ENCODE data around the gene NLRX1.
"Not testable (repeated sequence)": the region's sequence is repeated elsewhere in the genome, so short reads cannot be mapped to it uniquely, and the experiment has no call there.

The NLRX1 gene

DNA sequence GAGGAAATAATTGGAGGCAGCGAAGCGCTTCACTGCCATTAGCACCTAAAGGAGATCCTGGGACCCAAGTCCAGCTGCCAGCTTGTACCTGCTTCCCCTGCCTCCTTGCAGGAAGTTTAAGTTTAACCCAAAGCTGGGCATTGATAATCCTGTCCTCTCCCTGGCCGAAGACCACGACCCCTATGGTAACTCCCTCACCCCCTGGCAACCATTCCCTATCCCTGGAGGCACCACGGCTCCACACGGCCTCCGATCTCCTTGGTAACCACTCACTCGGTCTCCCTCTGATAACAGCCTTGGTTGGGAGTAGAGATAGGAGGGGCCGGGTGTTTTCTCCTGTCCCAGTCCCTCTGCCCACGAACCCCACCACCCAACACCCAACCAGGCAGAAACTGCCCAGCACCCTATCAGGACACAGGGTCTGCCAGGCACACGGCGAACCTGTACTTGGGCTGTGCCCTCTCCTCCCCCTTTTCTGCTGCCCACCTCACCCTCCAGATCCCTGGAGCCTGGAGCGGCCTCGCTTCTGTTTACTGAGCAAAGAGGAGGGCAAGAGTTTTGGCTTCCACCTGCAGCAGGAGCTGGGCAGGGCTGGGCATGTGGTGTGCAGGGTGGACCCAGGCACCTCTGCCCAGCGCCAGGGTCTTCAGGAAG lies 17.6 kb downstream of the NLRX1 start:
- DNase-seq, result no peak

DNA sequence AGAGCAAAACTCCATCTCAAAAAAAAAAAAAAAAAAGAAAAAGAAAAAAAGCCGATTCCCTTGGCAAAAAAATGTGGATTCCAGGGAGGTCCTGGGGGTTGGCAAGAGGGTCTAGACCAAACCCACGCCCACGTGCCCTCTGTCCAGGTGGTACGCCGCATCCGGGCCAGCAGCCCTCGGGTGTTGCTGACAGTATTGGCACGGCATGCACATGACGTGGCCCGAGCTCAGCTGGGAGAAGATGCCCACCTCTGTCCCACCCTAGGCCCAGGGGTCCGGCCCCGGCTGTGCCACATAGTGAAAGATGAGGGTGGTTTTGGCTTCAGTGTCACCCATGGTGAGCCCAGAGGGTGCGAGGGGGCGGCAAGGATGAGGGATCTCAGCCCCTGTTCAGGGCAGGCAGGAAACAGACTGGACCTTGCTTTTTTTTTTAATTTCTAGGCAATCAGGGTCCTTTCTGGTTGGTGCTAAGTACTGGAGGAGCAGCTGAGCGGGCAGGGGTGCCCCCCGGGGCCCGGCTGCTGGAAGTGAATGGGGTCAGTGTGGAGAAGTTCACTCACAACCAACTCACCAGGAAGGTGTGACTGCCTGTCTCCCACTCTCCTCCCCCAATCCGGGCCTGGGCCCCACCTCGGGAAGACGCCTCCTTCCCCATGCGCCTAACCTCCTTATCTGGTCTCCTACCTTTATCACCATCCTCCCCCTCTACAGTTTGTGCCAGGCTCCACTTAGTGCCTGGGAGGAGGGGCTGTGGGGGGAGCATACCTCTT lies 18.8 kb downstream of the NLRX1 start:
- no peak for DNase-seq

DNA sequence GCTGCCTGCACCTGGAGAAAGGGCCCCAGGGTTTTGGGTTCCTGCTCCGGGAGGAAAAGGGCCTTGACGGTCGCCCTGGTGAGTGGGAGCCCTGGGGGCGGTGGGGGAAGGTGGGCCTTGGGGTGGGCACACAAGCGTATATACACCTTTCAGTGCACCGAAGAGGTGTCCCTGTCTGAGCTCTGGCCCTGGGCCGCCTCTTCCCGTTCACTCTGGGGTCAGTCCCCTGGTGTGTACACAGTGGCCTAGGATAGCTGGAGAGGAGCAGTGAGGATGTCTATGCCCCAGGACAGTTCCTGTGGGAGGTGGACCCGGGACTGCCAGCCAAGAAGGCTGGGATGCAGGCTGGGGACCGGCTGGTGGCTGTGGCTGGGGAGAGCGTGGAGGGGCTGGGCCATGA lies 19.5 kb downstream of the NLRX1 start:
- no peak for DNase-seq

DNA sequence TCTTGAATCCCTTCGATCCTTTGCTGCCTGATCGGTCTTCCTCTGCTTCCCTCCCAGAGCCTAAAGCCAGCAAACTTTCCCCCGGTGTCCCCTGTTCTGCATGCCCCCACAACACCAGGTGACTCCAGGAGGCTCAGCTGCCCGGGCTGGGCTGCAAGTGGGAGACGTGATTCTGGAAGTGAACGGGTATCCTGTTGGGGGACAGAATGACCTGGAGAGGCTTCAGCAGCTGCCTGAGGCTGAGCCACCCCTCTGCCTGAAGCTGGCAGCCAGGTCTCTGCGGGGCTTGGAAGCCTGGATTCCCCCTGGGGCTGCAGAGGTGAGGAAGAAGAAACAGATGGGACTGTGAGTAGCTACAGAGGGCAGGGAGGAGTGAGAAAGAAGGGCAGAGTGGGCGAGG lies 20.4 kb downstream of the NLRX1 start:
- DNase-seq, result no peak

DNA sequence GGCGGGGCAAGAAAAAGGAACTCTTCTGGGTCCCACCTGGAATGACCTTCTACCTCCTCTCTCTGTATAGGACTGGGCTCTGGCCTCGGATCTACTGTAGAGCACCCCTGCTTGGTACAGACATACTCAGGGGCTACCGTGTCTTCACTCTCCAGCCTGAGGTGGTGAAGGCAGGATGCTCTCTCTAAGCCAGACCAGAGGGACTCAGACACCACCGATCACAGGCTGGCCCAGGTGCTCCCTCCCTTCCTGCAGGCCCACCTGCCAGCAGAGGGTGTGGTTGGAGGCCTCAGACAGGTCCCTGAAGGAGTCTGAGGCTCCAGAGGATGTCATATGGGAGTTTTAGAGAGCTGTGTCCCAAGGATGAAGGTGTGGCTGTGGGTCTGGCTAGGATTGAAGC lies 20.9 kb downstream of the NLRX1 start:
- no peak for DNase-seq

DNA sequence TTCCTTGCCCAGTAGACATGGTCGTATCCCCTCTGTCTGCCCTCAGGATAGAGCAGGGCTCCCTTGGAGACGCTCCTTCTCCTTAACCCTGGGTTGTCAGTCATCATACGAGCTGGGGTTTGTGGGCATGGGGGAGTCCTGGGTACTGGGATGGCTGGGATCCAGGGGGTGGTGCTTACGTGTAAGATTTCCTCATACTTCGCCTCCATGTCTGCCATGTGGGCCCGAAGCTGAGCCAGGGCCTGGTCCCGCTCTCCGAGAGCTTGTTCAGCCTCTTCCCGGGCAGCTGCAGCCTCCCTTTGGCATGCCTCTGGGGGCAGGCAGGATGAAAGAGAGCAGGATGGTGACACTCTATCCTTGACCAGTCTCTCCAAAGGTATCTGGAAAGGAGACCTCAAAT lies 22.0 kb downstream of the NLRX1 start:
- no peak for DNase-seq

DNA sequence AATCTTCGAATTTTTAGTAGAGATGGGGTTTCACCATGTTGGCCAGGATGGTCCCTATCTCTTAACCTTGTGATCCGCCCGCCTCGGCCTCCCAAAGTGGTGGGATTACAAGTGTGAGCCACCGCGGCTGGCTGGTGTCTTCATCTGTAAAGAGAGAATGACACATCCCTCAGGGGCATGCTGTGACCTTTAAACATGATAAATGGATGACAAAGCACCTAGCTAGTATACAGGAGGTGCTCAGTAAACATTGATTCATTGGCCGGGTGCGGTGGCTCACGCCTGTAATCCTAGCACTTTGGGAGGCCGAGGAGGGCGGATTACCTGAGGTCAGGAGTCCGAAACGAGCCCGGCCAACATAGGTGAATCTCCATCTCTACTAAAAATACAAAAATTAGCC lies 22.7 kb downstream of the NLRX1 start:
- DNase-seq, result peak; percentile 20

DNA sequence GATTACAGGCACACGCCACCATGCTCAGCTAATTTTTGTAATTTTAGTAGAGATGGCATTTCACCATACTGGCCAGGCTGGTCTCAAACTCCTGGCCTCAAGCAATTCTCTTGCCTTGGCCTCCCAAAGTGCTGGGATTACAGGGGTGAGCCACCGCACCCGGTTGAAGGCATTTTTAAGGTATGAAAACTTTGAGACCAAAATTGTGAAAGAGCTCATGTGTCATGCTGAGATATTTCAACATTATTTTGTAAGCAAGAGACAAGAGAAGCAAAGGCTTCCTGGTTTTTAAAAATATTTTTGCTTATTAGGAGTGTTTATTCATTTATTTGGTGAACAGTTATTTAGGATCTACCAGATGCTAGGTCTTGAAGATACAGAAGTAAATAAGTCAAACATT lies 23.6 kb downstream of the NLRX1 start:
- DNase-seq, result no peak

DNA sequence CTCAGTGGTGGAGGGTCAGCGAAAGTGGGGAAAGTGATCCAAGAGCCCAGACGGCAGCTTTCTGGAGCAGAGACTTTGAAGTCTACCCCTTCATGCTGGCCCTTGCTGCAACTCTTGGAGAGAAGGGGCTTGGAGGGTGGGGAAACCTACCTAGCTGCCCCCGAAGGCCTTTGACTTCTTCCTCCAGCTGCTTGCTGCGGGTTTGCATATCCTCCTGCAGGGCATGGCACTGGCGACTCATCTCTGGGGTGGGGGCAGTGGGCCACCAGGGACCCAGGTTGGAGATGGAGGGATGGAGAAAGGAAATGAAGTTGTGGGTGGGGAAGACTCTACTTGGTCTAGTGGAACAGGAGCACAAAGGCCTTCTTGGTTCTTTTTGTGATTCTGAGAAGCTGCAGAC lies 24.5 kb downstream of the NLRX1 start:
- DNase-seq, result no peak

DNA sequence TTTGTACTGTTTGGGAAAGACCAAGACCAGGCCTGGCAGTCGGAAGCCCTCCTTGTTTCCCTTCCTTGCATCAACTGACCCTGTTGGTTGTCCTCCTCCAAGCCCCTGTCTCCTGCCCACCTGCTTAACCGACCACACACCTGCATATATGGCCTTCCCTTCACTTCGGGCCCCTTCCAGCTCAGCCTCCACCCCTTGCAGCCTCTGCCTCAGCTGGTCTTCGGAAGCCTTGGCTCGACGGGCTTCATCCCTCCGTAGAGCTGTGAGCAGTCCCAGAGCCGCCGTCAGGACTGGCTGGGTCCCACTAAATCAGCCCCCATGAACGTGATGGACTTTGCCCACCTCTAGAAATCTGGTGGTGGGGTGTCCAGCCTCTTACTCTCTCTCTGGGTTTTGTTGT lies 25.1 kb downstream of the NLRX1 start:
- no peak for DNase-seq

DNA sequence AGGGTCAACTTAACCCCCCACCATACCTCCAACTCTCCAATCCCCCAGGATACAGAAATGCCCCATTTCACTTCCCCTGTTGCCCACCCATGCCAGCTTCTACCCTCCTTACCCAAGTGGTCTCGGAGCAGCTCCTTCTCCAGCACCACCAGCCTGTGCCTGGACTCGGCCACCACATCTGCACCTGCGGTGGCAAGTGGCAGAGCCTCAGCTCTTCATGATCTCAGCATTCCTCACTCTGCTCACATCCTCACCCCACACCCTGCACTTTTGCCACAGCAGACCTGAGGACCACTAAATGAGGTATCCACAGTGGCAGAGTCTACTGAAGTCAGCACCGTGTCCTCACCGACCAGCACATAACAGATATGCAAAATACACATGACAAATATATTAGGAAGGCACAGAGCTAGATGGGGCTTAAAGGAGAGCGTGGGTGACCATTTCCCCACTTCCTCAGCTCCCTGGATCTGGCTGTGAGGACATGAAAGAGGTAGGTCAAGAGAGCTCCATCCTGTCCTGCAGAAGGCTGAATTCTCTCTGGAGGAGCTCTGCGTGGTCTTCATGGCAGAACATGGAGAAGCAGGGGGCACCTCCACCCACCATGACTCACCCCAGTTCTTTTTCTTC lies 26.4 kb downstream of the NLRX1 start:
- DNase-seq, result no peak

DNA sequence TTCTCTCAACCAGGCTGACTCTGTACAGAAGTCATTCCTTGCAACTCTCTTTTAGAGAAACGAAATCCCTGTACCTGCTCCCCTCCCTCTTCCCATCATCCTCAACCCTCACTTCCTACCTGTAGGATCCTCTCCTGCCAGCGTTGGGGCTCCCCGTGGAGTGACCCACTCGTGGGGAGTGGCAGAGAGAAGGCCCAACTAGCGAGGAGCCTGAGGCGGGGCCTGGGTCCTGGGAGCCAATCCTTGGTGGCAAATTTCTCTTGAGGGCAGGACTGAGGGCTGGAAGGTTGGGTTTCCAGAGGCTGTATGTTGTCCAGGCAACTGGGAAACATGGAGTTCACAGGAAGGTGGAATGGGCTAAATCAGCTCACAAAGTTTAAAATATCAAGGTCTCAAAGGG lies 27.2 kb downstream of the NLRX1 start:
- DNase-seq, result peak; percentile 60

DNA sequence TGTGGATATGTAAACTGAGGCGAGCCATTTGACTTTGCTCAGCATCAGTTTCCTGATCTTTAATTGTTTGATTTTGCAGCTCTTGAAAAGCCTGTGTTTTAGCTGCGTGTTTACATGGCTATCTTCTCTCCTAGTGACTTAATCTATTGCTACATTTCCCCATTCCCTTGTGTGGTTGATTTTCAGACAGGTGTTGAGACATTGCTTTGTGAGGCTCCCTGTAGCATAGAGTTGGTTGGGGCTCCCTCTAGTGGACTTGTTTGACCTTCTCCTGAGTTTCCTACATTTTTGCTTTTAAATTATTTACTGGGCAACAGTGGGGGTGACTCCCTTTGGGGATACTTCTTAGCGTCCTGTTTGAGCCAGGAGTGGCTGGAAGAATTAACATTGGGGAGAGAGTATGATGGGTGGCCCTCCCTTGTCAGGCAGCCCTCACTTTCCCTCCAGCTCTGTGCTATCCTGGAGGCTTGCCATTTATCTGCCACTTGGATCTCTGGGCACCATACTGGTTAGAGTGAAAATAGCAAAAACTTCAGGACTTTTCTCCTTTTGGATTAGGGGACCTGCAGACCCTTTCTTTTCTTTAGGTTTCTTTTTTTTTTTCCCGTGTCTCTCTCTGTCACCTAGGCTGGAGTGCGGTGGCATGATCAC lies 28.4 kb downstream of the NLRX1 start:
- peak; percentile 93 for DNase-seq

DNA sequence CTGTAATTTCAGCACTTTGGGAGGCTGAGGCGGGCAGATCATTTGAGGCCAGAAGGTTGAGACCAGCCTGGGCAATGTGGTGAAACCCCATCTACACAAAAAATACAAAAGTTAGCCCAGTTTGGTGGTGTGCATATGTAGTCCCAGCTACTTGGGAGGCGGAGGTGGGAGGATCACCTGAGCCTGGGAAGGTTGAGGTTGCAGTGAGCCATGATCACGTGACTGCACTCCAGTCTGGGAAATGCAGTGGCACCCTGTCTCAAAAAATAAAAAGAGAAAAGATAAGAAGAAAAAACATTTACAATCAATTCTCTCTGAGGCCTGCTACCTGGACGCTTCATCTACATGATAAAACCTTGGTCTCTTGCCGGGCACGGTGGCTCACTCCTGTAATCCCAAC lies 30.4 kb downstream of the NLRX1 start:
- DNase-seq, result no peak

DNA sequence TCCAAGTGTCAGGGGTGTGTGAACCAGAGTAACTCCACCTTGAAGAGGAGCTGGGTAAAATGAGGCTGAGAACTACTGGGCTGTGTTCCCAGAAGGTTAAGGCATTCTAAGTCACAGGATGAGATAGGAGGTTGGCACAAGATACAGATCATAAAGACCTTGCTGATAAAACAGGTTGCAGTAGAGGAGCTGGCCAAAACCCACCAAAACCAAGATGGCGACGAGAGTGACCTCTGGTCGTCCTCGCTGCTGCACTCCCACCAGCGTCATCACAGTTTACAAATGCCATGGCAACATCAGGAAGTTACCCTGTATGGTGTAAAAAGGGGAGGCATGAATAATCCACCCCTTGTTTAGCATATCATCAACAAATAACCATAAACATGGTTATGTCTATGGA lies 32.7 kb downstream of the NLRX1 start:
- DNase-seq, result not testable (repeated sequence)

DNA sequence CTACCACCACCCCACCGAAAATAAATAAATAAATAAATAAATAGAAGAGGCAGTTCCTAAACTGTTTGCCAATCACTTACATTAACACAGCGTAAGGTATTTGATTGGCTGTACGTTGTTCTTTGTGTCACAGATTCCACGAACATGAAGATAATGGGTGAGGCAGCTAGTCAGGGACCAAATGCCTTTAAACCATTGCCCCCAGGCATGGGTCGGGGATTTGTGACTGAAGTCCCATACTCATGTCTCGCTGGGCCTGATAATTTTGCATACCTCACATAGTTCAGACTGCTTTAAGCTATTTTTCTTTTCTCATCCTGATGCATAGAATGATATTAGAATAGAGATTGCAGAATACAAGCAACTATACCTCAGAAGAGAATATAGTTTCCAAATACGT lies 34.0 kb downstream of the NLRX1 start:
- no peak for DNase-seq

DNA sequence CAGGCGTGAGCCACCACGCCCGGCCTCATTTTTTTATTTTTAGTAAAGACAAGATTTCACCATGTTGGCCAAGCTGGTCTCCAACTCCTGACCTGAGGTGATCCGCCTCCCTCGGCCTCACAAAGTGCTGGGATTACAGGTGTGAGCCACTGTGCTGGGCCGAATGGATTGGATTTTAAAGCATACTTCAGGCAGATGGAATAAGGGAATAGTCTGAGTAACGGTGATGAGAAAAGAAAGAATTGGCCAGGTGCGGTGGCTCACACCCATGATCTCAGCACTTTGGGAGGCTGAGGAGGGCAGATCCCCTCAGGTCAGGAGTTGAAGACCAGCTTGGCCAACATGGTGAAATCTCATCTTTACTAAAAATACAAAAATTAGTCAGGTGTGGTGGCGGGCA lies 35.5 kb downstream of the NLRX1 start:
- DNase-seq, result no peak

DNA sequence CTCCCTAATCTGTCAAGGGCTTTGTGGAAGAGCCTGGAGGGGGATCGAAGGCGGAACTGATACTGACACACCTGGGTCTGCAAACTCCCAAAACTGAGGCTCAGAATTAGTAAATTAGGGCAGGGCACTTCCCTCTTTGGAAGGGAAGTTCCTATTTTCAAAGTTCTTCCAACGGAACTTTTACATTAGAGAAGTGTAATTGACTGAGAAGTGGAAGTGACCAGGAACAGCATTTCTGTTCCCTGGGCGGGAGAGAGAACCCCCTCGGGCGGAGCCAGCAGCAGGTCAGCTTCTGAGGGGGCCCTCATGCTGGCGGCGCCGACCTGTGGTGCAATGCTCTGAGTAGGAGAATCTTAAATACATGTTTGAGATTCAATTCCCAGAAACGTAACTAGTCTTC lies 36.6 kb downstream of the NLRX1 start:
- DNase-seq, result no peak

DNA sequence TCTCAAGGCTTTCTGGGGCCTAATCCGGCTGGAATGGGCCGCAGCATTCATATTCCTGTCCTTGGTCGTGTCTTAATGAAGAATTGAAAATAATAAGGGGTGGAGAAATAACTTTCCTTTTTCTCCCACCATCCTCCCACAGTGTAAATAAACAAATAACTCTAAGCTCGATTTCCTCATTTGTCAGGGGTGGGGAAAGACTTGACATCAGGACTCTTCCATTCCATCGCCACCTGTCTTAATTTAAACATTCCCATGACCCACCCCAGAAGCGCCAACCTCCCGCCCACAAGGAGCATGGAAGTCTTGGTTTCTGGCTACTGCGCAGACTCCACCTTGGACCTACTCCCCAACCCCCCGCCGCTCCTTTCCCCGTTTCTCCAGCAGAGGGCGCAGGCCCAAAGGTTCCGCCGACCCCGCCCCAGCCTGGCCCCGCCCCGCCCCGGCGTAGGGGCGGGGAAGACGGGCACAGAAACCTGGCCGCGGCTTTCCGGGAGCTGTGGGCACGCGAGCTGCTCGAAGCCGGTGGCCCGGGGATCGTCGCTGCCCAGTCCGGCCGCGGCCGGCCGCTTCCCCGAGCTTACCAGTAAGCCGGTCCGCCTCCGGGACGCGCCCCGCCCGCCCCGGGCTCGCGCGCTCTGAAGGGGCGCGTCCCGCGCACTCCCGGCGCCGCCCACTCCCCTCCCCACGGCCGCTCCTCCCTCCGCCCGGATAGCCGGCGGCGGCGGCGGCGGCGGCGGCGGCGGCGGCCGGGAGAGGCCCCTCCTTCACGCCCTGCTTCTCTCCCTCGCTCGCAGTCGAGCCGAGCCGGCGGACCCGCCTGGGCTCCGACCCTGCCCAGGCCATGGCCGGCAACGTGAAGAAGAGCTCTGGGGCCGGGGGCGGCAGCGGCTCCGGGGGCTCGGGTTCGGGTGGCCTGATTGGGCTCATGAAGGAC lies 37.3 kb downstream of the NLRX1 start, which contains the start of gene CBL:
Gene CBL, plus strand, starts transcription at position 766 of the 937 bp plus-strand sequence. Its CDS starts 79 bp downstream, at position 845.
- peak; percentile 95 for DNase-seq

DNA sequence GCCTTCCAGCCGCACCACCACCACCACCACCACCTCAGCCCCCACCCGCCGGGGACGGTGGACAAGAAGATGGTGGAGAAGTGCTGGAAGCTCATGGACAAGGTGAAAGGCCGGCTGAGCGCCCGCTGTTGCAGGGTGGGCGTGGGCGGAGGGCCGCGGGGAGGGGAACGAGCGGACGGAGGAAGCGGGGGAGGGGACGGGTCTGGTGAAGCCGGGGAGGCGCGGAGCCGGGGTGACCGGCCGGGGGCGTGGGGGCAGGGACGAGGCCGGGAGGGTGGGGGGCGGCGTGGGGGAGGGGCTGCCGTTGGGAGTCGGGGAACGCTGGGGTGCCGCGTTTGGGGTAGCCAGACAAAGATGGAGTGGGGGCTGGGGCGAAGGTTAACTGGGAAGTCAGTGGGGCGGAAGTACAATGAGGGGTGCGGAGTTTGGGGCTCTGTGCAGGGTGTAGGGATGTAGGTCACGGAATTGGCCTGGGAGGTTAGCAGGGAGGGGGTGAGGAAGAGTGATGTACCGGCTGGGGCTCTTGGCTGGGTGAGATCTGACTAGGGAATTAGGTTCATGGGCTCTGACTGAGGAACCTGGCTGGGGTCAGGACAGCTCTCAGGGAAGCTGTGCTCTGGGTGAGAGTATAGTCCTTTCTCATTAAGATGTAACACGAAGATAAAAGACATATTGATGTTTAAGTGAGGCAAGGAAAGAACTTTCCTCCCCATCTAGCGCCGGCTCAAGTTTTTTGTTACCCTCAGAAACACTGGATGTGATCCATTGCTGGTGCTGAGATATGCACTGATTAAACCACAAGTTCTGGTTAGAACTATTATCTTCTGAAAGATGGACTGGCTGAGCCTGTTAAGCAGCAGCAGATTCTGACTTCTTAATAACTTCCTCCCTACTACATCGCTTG lies 38.2 kb downstream of the NLRX1 start:
- DNase-seq, result peak; percentile 72

DNA sequence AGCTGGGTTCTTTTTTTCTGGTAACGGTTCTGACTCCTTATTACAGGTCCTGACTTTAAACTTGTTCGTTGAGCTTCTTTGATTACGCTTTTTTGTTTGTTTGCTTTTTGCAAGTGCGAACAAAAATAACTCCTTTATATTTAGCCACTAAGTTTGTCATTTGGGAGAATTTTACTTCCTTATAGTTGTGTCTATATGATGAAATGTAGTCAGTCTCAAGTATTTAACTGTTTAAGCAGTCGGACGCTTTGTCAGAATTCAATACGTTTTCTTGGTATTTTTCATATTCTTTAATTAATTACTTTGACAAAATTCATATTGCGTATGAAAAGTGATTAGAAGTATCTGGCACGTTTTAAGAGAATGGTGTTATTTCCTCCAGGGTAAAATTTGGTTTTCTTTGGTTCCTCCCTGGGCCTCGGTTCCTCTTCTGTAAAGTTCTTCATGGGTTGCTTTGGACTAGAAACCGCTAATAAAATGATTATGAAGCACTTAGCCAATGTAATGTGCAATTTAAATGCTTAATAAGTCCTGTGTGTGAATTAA lies 39.0 kb downstream of the NLRX1 start:
- no peak for DNase-seq
